IPS-20b (cell line): ENCODE results near the gene CMBL.

Source experiments
- H3K27ac ChIP-seq: one replicate; pipeline ENCODE4 v1.5.1; 2013; ENCODE audit warnings: low read length
- H3K27me3 ChIP-seq: 2 replicates; pipeline ENCODE4 v1.6.1; 2013; ENCODE audit warnings: mild to moderate bottlenecking, low read length, inconsistent platforms; ENCODE audit not compliant: insufficient read depth
- H3K36me3 ChIP-seq: 2 replicates; pipeline ENCODE4 v1.6.1; 2013; ENCODE audit warnings: low read depth, mild to moderate bottlenecking, inconsistent platforms, low read length, moderate library complexity; ENCODE audit not compliant: insufficient read depth
- H3K4me1 ChIP-seq: 2 replicates; pipeline ENCODE4 v1.6.1; 2013; ENCODE audit warnings: mild to moderate bottlenecking, control low read depth, inconsistent platforms, low read length, moderate library complexity; ENCODE audit not compliant: insufficient read depth
- H3K4me3 ChIP-seq: 2 replicates; pipeline ENCODE4 v1.5.1; 2013; ENCODE audit warnings: mild to moderate bottlenecking, low read length, inconsistent platforms
- H3K9ac ChIP-seq: 2 replicates; pipeline ENCODE4 v1.6.1; 2013; ENCODE audit warnings: low read depth, mild to moderate bottlenecking, inconsistent platforms, low read length, moderate library complexity
- H3K9me3 ChIP-seq: 2 replicates; pipeline ENCODE4 v1.6.1; 2013; ENCODE audit warnings: mild to moderate bottlenecking, low read depth, low read length, inconsistent platforms; ENCODE audit not compliant: insufficient read depth

The CMBL gene

GRCh38 chr5:10330511-10331230 is 23.0 kb upstream of the CMBL start:
- H3K4me1 ChIP-seq, result no peaks in the 10 kb centered on the region
- no peaks in the 10 kb centered on the region for H3K36me3 ChIP-seq
- H3K4me3 ChIP-seq, result no peak overlapping the region
- no peak overlapping the region for H3K9ac ChIP-seq
- H3K27me3 ChIP-seq, result peaks cover 59% of the 10 kb centered on the region
- no peak overlapping the region for H3K27ac ChIP-seq
- H3K9me3 ChIP-seq, result no peaks in the 10 kb centered on the region

- peaks cover 52% of the 10 kb centered on the region for H3K27me3 ChIP-seq
- no peaks in the 10 kb centered on the region for H3K4me1 ChIP-seq
- no peak overlapping the region for H3K9ac ChIP-seq
- no peaks in the 10 kb centered on the region for H3K9me3 ChIP-seq
- no peaks in the 10 kb centered on the region for H3K36me3 ChIP-seq
- H3K4me3 ChIP-seq, result no peak overlapping the region
- H3K27ac ChIP-seq, result no peak overlapping the region
Measured at GRCh38 chr5:10329820-10330481, 22.2 kb upstream of the CMBL start.

GRCh38 chr5:10329446-10329819 is 21.7 kb upstream of the CMBL start:
- Histone ChIP-seq H3K9ac (no peak overlapping the region), H3K4me1 (no peaks in the 10 kb centered on the region), H3K36me3 (no peaks in the 10 kb centered on the region), H3K9me3 (no peaks in the 10 kb centered on the region), H3K27me3 (peaks cover 46% of the 10 kb centered on the region), H3K27ac (no peak overlapping the region), H3K4me3 (no peak overlapping the region)

- H3K27me3 ChIP-seq, result peaks cover 35% of the 10 kb centered on the region
- no peak overlapping the region for H3K9ac ChIP-seq
- H3K9me3 ChIP-seq, result no peaks in the 10 kb centered on the region
- no peaks in the 10 kb centered on the region for H3K4me1 ChIP-seq
- H3K4me3 ChIP-seq, result no peak overlapping the region
- no peaks in the 10 kb centered on the region for H3K36me3 ChIP-seq
- H3K27ac ChIP-seq, result no peak overlapping the region
Measured at GRCh38 chr5:10328323-10328722, 20.6 kb upstream of the CMBL start.

GRCh38 chr5:10324518-10325370 is 17.0 kb upstream of the CMBL start:
- no peak overlapping the region for H3K4me3 ChIP-seq
- no peaks in the 10 kb centered on the region; the same call in 1 of the 2 replicates for H3K27me3 ChIP-seq
- H3K9me3 ChIP-seq, result no peaks in the 10 kb centered on the region
- no peaks in the 10 kb centered on the region for H3K4me1 ChIP-seq
- no peaks in the 10 kb centered on the region for H3K36me3 ChIP-seq
- no peak overlapping the region for H3K9ac ChIP-seq
- no peak overlapping the region for H3K27ac ChIP-seq

- Histone ChIP-seq H3K9me3 (no peaks in the 10 kb centered on the region), H3K4me1 (no peaks in the 10 kb centered on the region), H3K4me3 (no peak overlapping the region), H3K27me3 (no peaks in the 10 kb centered on the region; the same call in 1 of the 2 replicates), H3K27ac (no peak overlapping the region), H3K9ac (no peak overlapping the region), H3K36me3 (no peaks in the 10 kb centered on the region)
Measured at GRCh38 chr5:10323588-10324488, 16.1 kb upstream of the CMBL start.

GRCh38 chr5:10321882-10322281 is 14.2 kb upstream of the CMBL start:
- Histone ChIP-seq H3K9me3 (no peaks in the 10 kb centered on the region), H3K27me3 (no peaks in the 10 kb centered on the region), H3K36me3 (no peaks in the 10 kb centered on the region), H3K9ac (no peak overlapping the region), H3K4me1 (no peaks in the 10 kb centered on the region), H3K4me3 (no peak overlapping the region), H3K27ac (no peak overlapping the region)

- Histone ChIP-seq H3K4me3 (no peak overlapping the region), H3K9ac (no peak overlapping the region), H3K36me3 (no peaks in the 10 kb centered on the region), H3K4me1 (no peaks in the 10 kb centered on the region), H3K27me3 (no peaks in the 10 kb centered on the region), H3K9me3 (no peaks in the 10 kb centered on the region), H3K27ac (no peak overlapping the region)
Measured at GRCh38 chr5:10320793-10321192, 13.1 kb upstream of the CMBL start.

- Histone ChIP-seq H3K9ac (no peak overlapping the region), H3K9me3 (no peaks in the 10 kb centered on the region), H3K4me3 (no peak overlapping the region), H3K27ac (no peak overlapping the region), H3K4me1 (no peaks in the 10 kb centered on the region), H3K36me3 (no peaks in the 10 kb centered on the region), H3K27me3 (no peaks in the 10 kb centered on the region)
Measured at GRCh38 chr5:10319202-10319851, 11.6 kb upstream of the CMBL start.

- Histone ChIP-seq H3K9ac (no peak overlapping the region), H3K27ac (no peak overlapping the region), H3K4me1 (no peaks in the 10 kb centered on the region)
Measured at GRCh38 chr5:10317825-10318682, 10.4 kb upstream of the CMBL start.

More at GRCh38 chr5:10317825-10318682, 10.4 kb upstream of the CMBL start:
- no peaks in the 10 kb centered on the region for H3K36me3 ChIP-seq
- H3K9me3 ChIP-seq, result no peaks in the 10 kb centered on the region
- H3K27me3 ChIP-seq, result no peaks in the 10 kb centered on the region
- no peak overlapping the region for H3K4me3 ChIP-seq
